Left renal cortex interstitium (tissue), 4 donors: ENCODE data around the gene CEACAM6. TPM values are rescaled to one million over a fixed set of nuclear protein-coding genes. Genes with fewer than 3 reads are reported as not detected.

Experiments
- DNase-seq, 4 donors: peaks; one replicate each; pipeline ENCODE4 v3.0.0-alpha.2; 2013; ENCODE audit warnings: low read depth in 4 of 4, low spot score in 2 of 4, missing footprints in 1 of 4
- polyA plus RNA-seq, 4 donors: library from polyadenylated mRNA; unstranded; fragments of 120-200 nt; gene quantifications; one replicate each; pipeline ENCODE4 v1.2.1, GENCODE V29; 2013; ENCODE audit not compliant: insufficient read length in 4 of 4

CEACAM6 gene
- polyA plus RNA-seq, 4 donors: 0.07 to 0.24 (median 0.13) TPM; not detected in 1

GRCh38 chr19:41792513-41793413, 37.4 kb downstream of the CEACAM6 start:
- peak in 1 of 4 donors; percentile 25 for DNase-seq

- no peak for DNase-seq
These were observed 38.0 kb downstream of the CEACAM6 start for GRCh38 chr19:41793414-41793727.

GRCh38 chr19:41795031-41795461, 39.7 kb downstream of the CEACAM6 start:
- no peak for DNase-seq

- DNase-seq: no peak
These were observed 41.0 kb downstream of the CEACAM6 start, which contains the start of gene CEACAM3 for GRCh38 chr19:41796362-41796761. TSS of gene CEACAM3 (plus strand) at chr19:41796587. CDS start at chr19:41796678, 91 bp downstream.

- no peak for DNase-seq
These were observed 41.6 kb downstream of the CEACAM6 start for GRCh38 chr19:41796901-41797300.

GRCh38 chr19:41799444-41800000, 44.2 kb downstream of the CEACAM6 start:
- DNase-seq: peak in 2 of 4 donors; percentile 8 to 21

- DNase-seq: no peak
These were observed 45.7 kb downstream of the CEACAM6 start for GRCh38 chr19:41801031-41801430.

- DNase-seq: no peak
These were observed 46.5 kb downstream of the CEACAM6 start for GRCh38 chr19:41801792-41802211.

GRCh38 chr19:41802770-41803169, 47.4 kb downstream of the CEACAM6 start:
- DNase-seq: no peak

- DNase-seq: no peak
These were observed 49.0 kb downstream of the CEACAM6 start for GRCh38 chr19:41804336-41804735.

GRCh38 chr19:41807176-41807575, 51.8 kb downstream of the CEACAM6 start:
- DNase-seq: no peak

- no peak for DNase-seq
These were observed 53.6 kb downstream of the CEACAM6 start for GRCh38 chr19:41808663-41809566.

- DNase-seq: no peak
These were observed 55.0 kb downstream of the CEACAM6 start for GRCh38 chr19:41810301-41810700.

- DNase-seq: no peak
These were observed 55.7 kb downstream of the CEACAM6 start for GRCh38 chr19:41811036-41811435.

- DNase-seq: no peak
These were observed 56.7 kb downstream of the CEACAM6 start for GRCh38 chr19:41811981-41812380.

- DNase-seq: no peak
These were observed 58.6 kb downstream of the CEACAM6 start for GRCh38 chr19:41813911-41814310.

GRCh38 chr19:41815301-41815700, 60.0 kb downstream of the CEACAM6 start:
- no peak for DNase-seq

GRCh38 chr19:41816761-41817160, 61.4 kb downstream of the CEACAM6 start:
- no peak for DNase-seq

GRCh38 chr19:41821003-41821735, 65.8 kb downstream of the CEACAM6 start:
- peak in 1 of 4 donors; percentile 12 for DNase-seq
